Omental fat pad (tissue), 4 donors: ENCODE results near the gene DYRK1A. TPM values are rescaled to one million over a fixed set of nuclear protein-coding genes. Genes with fewer than 3 reads are reported as not detected.

Source experiments
- ATAC-seq: fragments of 150-250 bp; one replicate; pipeline ENCODE4 v1.9.1; 2016; ENCODE audit warnings: mild to moderate bottlenecking, moderate library complexity; ENCODE audit not compliant: low FRiP score
- DNase-seq: peaks from one replicate; pipeline ENCODE4 v3.0.0-alpha.2; 2019; ENCODE audit warnings: low spot score
- total RNA-seq, 4 donors: library from RNA; depleted of rRNA; stranded (reverse); fragments of >200 nt; gene quantifications; one replicate each; pipeline ENCODE4 v1.1.0, GENCODE V29; 2016
- TF ChIP-seq, protein P1 (sequence below), 3 donors: fragments of 450-650 bp; IDR thresholded peaks; one replicate each; pipeline ENCODE4 v1.5.1; 2016 to 2017; ENCODE audit warnings: antibody characterized with exemption in 3 of 3, mild to moderate bottlenecking in 3 of 3, moderate library complexity in 2 of 3

Gene DYRK1A
- total RNA-seq, 4 donors from 2014 or later, result 50.7 to 82.3 (median 72.3) TPM

DNA sequence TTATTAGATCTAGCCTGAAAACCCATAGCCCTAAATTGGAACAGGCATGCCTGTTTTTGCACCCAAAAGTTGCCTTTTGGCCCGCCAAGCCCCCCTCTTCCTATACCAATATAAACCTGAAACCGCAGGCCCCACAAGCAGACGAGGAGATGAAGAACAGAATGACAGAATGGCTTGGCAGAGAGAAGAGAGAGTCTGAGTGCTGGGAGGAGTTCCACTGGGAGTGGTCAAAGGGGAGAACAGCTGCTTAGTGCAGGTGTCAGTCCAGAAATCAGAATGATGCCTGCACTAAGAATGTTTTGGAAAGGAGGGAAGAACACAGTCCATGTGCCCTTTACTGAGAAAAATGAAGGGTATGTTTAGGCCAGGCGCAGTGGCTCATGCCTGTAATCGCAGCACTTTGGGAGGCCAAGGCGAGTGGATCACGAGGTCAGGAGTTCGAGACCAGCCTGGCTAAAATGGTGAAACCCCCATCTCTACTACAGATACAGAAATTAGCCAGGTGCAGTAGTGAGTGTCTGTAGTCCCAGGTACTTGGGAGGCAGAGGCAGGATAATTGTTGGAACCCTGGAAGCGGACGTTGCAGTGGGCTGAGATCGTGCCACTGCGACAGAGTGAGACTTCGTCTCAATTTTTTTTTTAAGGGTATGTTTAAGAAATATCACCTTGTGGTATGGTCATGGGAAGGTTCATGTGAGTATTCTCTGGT is 9.4 kb downstream of the DYRK1A start:
- TF ChIP-seq, protein P1, sequence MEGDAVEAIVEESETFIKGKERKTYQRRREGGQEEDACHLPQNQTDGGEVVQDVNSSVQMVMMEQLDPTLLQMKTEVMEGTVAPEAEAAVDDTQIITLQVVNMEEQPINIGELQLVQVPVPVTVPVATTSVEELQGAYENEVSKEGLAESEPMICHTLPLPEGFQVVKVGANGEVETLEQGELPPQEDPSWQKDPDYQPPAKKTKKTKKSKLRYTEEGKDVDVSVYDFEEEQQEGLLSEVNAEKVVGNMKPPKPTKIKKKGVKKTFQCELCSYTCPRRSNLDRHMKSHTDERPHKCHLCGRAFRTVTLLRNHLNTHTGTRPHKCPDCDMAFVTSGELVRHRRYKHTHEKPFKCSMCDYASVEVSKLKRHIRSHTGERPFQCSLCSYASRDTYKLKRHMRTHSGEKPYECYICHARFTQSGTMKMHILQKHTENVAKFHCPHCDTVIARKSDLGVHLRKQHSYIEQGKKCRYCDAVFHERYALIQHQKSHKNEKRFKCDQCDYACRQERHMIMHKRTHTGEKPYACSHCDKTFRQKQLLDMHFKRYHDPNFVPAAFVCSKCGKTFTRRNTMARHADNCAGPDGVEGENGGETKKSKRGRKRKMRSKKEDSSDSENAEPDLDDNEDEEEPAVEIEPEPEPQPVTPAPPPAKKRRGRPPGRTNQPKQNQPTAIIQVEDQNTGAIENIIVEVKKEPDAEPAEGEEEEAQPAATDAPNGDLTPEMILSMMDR (IDR thresholded peaks at IDR 0.05), result no peak
- no peak for DNase-seq
- ATAC-seq, result no peak

DNA sequence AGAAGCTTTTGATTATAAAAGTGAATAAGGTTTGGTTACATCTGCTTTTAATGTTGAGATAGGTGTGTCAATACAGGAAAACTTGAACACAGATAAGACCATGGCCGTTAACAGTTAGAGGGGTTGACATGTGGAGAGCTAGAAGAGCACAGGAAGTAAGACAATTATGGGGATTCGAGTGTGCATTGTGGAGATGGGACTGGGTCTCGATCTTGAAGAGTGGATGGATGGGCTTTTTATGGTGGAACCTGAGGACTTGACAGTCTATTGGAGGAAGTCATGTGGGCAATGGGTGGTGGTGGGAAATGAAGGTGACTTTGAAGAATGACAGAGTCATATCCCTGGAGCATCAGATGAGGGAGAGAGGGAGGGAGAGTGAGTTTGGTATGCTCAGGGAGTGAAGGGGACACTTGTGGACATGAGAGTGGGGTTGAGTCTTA is 12.1 kb downstream of the DYRK1A start:
- DNase-seq (no peak), ATAC-seq (no peak)
- TF ChIP-seq, protein P1 (IDR thresholded peaks at IDR 0.05), result no peak

DNA sequence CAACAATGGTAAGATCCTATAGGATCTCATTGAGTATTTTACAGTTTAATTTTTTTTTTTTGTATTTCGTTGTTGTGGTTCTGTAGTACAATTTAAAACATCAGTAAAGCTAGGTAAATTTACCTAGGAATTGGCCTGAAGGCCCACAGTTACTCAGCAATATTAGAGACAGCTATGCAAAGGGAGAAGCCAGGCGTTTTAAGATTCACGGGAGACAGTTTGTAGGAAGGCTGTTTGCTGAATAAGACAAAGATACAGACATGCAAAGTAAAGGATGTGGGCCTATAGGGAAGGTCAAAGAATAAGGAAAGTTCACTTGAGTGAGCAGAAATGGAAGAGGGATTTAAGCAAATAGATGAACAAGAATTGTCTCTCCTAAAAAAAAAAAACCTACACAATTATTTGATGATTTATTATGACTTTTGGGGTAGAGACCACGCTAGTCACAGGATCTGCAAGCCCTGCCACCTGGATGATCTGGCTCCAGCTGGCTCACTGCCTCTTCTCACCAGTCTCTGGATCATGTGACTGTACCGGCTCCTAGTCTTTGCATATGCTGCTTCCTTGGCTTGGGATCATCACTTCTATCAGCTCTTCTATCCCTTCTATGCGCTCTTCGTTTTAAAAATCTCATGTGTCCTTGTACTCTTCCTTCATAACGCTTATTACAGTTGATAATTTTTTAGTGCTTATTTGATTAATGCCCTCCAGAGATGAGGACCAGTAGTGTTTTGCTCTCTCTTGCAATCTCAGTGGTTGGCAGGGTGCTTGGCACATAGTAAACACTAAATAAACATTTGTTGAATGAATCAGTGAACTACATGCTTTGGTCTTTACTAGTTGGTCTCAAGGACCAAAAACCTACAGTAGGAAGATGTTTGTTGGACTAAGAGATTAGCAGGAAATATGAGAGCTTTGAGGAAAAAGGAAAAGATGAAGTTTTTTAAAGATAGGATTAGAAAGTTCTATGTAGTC is 14.1 kb downstream of the DYRK1A start:
- DNase-seq (no peak), ATAC-seq (no peak)
- TF ChIP-seq, protein P1 (IDR thresholded peaks at IDR 0.05), result no peak

DNA sequence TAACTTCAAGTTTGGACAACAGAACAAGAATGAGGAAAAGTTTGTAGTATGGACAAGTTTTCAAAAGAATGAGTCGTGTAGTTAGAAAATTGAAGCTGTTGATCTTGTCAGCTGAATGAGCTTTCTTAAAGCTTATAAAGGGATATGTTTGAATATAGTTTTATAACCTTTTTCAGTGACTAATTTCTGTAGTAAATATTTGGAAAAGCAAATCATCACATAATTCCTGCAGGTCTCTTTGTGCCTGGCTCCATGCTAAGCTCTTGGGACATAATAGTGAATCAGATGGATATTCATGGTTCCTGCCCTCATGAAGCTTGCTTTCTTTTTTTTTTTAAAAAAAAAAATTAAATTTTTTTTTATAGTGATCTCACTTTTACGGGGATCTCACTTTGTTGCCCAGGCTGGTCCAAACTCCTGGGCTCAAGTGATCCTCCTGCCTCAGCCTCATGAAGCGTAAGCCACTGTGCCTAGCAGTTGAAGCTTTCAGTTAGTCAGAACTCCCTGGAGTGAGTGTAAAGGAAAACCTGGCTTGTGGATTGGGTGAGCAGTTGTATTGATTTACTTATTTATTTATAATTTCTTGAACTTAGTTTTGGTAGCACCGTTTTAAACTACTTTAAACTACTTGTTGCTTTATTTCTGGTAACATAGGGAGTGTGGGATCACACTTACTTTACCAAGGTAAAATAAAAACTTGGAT is 15.5 kb downstream of the DYRK1A start:
- no peak for ATAC-seq
- TF ChIP-seq, protein P1 (IDR thresholded peaks at IDR 0.05), result no peak
- DNase-seq, result no peak

DNA sequence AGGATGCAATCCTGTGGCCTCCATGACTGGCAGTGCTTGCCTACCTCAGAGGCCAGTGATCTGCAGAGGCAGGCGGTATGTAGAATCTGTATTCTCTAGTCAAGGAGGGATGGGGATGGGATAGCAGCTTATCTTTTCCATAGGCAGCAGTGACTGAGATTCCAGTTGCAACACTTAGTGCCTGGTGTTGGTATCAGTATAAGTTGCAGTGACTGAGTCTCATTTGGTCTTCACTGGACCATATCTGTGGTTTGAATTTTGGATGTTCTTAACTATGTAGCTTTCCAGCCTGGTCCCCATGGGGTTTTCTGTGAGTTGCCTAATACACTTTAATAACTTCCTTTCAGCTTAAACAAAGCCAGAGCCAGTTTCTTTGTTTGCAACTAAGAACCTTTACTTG is 16.5 kb downstream of the DYRK1A start:
- DNase-seq (no peak), ATAC-seq (no peak)
- TF ChIP-seq, protein P1 (IDR thresholded peaks at IDR 0.05), result no peak

DNA sequence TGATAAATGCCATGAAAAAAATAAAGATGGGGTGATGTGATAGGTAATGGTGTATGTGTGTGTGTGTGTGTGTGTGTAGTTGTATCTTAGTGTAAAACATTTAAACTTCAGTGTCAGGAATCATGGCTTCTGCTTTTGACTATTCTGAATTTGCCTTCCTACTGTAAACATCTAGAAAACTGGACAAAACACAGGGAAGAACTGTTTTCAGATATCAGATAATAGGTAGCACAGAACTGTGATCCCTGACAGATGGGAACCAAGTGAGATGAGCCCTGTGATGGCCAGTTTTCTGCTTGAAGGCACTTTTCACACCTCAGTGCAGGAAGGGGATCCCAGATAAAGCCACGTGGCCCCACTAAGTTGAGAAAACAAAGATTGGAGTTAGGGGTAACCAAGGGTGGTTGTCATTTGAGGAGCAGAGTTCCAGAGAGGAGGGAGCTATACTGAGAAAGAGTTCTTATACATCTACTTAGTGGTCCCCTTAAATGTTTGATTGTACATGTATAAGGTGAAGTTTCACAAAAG is 17.3 kb downstream of the DYRK1A start:
- ATAC-seq (no peak), DNase-seq (no peak)
- TF ChIP-seq, protein P1 (IDR thresholded peaks at IDR 0.05), result no peak
